ENCODE data around the gene ZNF92. TPM values are rescaled to one million over a fixed set of nuclear protein-coding genes. Genes with fewer than 3 reads are reported as not detected.
"Not testable (repeated sequence)": the region's sequence is repeated elsewhere in the genome, so short reads cannot be mapped to it uniquely, and the experiment has no call there.

ZNF92 gene
- total and polyA plus RNA-seq, 12 donors = 1.8 to 4.2 (median 3.5) TPM

GRCh38 chr7:65342723-65343629 is 30.7 kb upstream of the ZNF92 start:
- intact Hi-C loops (cut with DNase I) = no loop called here
- Histone ChIP-seq H3K4me3 (no peak overlapping the region), H3K4me1 (no peaks in the 10 kb centered on the region), H3K27ac (no peak overlapping the region), H3K9me3 (peaks cover 0 to 15% (median 0%) of the 10 kb centered on the region in 11 donors), H3K36me3 (no peaks in the 10 kb centered on the region), H3K27me3 (no peaks in the 10 kb centered on the region)
- 92% methylated on average over 4 of the region's 4 CpGs for WGBS, 2 donors
- DNase-seq = no peak
- ATAC-seq = no peak
- TF ChIP-seq CTCF (IDR thresholded peaks at IDR 0.05) = no peak

- peaks cover 0 to 15% (median 0%) of the 10 kb centered on the region in 11 donors for H3K9me3 ChIP-seq
- ATAC-seq; H3K36me3 ChIP-seq; H3K4me1 ChIP-seq; intact Hi-C loops (cut with DNase I); H3K27me3 ChIP-seq; H3K4me3 ChIP-seq; H3K27ac ChIP-seq; DNase-seq: not testable (repeated sequence)
- WGBS, 2 donors = 89 to 93% methylated on average over 4 of the region's 4 CpGs
Observed at GRCh38 chr7:65344541-65344940, 29.1 kb upstream of the ZNF92 start.

GRCh38 chr7:65354263-65354662 is 19.4 kb upstream of the ZNF92 start:
- Histone ChIP-seq H3K4me3 (no peak overlapping the region), H3K36me3 (no peaks in the 10 kb centered on the region), H3K9me3 (no peaks in the 10 kb centered on the region), H3K27me3 (peaks cover 0 to 17% (median 0%) of the 10 kb centered on the region in 7 donors), H3K27ac (no peak overlapping the region), H3K4me1 (no peaks in the 10 kb centered on the region)
- TF ChIP-seq CTCF (IDR thresholded peaks at IDR 0.05) = no peak
- ATAC-seq (no peak), DNase-seq (no peak)
- intact Hi-C loops (cut with DNase I) = no loop called here
- WGBS, 2 donors = 83 to 84% methylated on average over 4 of the region's 4 CpGs

- Histone ChIP-seq H3K4me1 (peaks cover 0 to 9% (median 5%) of the 10 kb centered on the region in 9 donors), H3K36me3 (no peaks in the 10 kb centered on the region), H3K27me3 (no peaks in the 10 kb centered on the region), H3K9me3 (no peaks in the 10 kb centered on the region), H3K27ac (no peak overlapping the region), H3K4me3 (no peak overlapping the region)
- 96% methylated on average over 3 of the region's 3 CpGs for WGBS, 2 donors
- intact Hi-C loops (cut with DNase I) = loop anchor here in 1 of 10 donors (10.0 kb wide), 1 partner anchor 65 kb away; no protein-coding TSS in a partner anchor
- DNase-seq = no peak
- ATAC-seq = no peak
- TF ChIP-seq CTCF (IDR thresholded peaks at IDR 0.05) = no peak
Observed at GRCh38 chr7:65369843-65370242, 3.8 kb upstream of the ZNF92 start.

- H3K9me3 ChIP-seq = no peaks in the 10 kb centered on the region
- H3K4me1 ChIP-seq = peaks cover 0 to 21% (median 16%) of the 10 kb centered on the region in 9 donors
- DNase-seq (no peak), ATAC-seq (no peak)
- no peaks in the 10 kb centered on the region for H3K27me3 ChIP-seq
- intact Hi-C loops (cut with DNase I) = no loop called here
- 77 to 80% methylated on average over 5 of the region's 5 CpGs for WGBS, 2 donors
- H3K4me3 ChIP-seq = no peak overlapping the region
- no peak for TF ChIP-seq CTCF (IDR thresholded peaks at IDR 0.05)
- peaks cover 0 to 7% (median 0%) of the 10 kb centered on the region in 9 donors for H3K36me3 ChIP-seq
- no peak overlapping the region for H3K27ac ChIP-seq
Observed at GRCh38 chr7:65371468-65371867, 2.2 kb upstream of the ZNF92 start.
